IPS-18c (cell line): ENCODE measurements around the gene SSR2.

Source experiments
- H3K4me3 ChIP-seq: 2 replicates; pipeline ENCODE4 v1.7.0; 2013; ENCODE audit warnings: low read depth, mild to moderate bottlenecking, low read length, moderate library complexity; ENCODE audit not compliant: insufficient read depth
- H3K9me3 ChIP-seq: one replicate; pipeline ENCODE4 v1.6.1; 2013; ENCODE audit warnings: mild to moderate bottlenecking, low read length, moderate library complexity; ENCODE audit not compliant: control insufficient read depth, insufficient read depth

Gene SSR2

GRCh38 chr1:156020293-156021092 lies at the start of gene SSR2:
Gene SSR2, minus strand, starts transcription at chr1:156020951. Its CDS starts 784 bp downstream, at chr1:156020167.
- Histone ChIP-seq H3K4me3 (peak within 1 kb of the TSS; percentile 75), H3K9me3 (no peaks in the 10 kb centered on the region)

DNA sequence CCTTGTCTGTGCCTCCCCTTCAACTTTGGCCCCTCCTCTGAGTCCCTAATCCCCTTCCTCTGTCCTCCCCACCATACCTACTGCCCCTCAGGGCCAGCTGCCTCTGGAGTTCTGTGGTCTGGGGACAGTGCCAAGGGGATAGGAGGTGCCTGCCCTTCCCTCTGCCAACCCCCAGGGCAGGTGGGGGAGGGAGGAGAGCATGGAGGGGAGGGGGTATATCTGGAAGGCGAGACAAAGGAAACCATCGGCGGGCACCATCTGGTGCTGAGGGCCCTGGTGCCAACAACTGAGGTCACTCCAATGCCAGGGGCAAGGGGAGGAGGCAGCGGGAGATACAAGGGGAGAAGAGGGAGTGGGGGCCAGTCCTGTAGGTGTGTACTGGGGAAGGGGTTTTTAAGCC lies 49.8 kb upstream of the SSR2 start:
- H3K4me3 ChIP-seq = no peak overlapping the region
- H3K9me3 ChIP-seq = no peaks in the 10 kb centered on the region

DNA sequence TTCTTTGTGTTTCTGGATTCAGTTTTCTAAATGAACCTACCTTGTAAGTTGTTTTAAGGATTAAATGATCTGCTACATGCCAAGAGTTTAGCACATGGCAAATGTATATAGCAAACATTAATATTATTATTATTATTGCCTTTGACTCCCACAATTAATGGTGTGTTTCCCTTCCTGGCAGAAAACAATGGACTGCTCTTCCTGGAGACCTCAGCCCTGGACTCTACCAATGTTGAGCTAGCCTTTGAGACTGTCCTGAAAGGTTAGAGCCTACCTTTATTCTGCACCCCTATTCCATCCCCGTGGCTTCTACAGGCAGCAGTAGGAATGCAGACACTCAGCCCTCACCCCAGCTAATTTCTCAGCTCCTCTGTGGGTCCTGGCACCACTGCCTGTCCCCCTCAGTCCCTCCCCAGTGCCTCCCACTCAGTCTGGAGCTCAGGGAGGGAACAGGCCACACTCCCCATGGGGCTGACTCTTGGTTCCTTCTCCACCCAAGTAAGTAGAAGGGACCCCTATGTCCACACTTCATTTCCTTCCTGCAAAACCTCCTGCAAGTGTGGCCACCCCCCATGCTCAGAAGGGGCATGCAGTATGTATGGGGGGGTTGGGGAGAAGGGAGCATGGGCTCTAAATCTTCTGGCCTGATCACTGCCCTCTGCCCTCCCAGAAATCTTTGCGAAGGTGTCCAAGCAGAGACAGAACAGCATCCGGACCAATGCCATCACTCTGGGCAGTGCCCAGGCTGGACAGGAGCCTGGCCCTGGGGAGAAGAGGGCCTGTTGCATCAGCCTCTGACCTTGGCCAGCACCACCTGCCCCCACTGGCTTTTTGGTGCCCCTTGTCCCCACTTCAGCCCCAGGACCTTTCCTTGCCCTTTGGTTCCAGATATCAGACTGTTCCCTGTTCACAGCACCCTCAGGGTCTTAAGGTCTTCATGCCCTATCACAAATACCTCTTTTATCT lies 49.0 kb upstream of the SSR2 start:
- Histone ChIP-seq H3K4me3 (no peak overlapping the region), H3K9me3 (no peaks in the 10 kb centered on the region)

DNA sequence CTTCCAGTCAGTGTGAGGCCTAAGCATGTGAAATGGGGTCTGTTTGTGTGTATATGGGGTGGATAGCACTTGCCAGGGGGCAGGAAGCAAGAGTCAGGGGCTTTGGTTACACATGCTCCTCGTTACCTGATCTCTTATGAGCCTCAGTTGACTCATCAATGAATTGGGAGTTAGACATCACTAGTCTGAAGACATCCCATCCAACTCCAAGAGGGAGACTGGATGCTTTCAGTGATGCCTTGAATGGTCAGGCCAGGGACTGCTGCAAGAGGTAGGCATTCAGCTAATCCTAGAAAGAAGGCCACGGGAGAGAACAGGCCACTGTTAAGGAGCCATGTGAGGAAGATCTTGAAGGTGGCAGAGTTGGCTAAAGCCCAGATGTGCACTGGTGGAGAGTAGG lies 46.5 kb upstream of the SSR2 start:
- H3K9me3 ChIP-seq = no peaks in the 10 kb centered on the region
- H3K4me3 ChIP-seq = no peak overlapping the region

DNA sequence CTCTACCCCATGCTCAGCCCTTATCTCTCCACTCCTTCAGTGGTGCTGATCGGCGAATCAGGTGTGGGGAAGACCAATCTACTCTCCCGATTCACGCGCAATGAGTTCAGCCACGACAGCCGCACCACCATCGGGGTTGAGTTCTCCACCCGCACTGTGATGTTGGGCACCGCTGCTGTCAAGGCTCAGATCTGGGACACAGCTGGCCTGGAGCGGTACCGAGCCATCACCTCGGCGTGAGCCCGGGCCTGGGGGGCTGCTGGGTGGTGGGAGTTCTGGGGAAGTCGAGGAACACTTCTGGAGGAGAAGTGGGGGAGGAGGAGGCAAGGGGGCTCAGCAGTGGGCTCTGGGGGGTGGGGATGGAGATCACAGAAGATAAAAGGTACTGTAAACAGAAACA lies 45.1 kb upstream of the SSR2 start:
- Histone ChIP-seq H3K4me3 (no peak overlapping the region), H3K9me3 (no peaks in the 10 kb centered on the region)

GRCh38 chr1:156065212-156065611 lies 44.5 kb upstream of the SSR2 start:
- H3K9me3 ChIP-seq = no peaks in the 10 kb centered on the region
- H3K4me3 ChIP-seq = no peak overlapping the region

DNA sequence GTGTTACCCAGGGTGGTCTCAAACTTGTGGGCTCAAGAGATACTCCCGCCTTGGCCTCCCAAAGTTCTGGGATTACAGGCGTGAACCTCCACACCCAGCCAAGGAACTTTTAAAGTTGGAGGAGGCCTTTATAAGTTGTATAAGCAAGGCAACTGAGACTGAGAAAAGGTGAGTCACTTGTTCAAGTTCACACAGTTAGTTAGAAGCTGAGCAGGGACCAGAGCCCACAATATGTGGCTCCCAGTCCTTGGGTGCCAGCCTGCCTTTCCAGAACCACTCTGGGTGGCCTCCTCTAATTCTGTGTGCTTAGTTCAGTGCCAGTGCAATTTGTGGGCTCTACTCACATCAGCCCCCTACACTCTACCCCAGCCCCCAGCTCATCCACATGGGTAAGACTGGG lies 43.9 kb upstream of the SSR2 start:
- no peaks in the 10 kb centered on the region for H3K9me3 ChIP-seq
- no peak overlapping the region for H3K4me3 ChIP-seq

- Histone ChIP-seq H3K4me3 (no peak overlapping the region), H3K9me3 (no peaks in the 10 kb centered on the region)
Measured at GRCh38 chr1:156063997-156064285, 43.2 kb upstream of the SSR2 start.

DNA sequence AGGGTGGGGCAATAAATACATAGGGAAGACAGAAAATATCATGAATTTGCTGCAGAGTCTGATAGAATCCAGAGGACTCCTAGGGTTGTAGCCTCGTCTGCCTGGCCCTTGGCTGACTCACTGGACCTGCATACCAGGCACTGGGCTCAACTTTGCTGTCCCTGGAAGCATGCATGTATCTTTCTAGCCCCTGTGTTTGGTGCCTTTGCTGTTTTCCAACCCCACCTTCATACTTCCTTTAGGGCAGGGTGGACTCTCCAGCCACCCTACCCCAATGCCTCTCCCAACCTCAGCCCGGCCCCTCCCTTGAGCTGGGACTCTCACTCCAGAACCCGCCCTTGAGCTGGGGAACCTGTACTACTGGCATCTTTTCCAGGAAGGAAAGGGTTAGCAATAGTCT lies 41.4 kb upstream of the SSR2 start:
- no peaks in the 10 kb centered on the region for H3K9me3 ChIP-seq
- H3K4me3 ChIP-seq = no peak overlapping the region

DNA sequence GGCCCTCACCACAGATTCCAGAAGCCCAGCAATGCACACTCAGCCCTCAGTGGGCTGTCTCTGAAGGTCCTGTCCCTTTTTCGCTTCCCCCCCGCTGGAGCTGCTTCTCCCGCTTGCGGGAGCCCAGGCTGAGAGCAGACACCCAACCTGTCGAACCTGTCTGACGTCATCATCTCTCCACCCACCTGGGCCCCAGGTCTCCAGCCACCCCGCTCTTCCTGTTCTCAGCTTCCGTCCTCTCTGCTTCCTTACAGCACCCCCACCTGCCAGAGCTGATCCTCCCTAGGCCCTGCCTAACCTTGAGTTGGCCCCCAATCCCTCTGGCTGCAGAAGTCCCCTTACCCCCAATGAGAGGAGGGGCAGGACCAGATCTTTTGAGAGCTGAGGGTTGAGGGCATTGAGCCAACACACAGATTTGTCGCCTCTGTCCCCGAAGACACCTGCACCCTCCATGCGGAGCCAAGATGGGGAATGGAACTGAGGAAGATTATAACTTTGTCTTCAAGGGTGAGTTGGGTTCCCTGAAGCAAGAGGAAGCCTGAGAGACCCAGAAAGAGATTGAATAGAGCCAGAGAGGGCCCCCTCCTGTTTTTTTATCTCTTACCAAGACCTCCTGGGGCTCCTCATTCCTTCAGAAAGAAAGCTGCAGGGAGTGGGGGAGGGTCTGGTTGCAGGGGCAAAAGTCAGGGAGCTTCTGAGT lies 40.3 kb upstream of the SSR2 start, which contains the start of gene RAB25:
TSS of gene RAB25 (plus strand) at position 224 of the 700 bp plus-strand sequence. CDS start at position 465, 241 bp downstream.
- H3K9me3 ChIP-seq = no peaks in the 10 kb centered on the region
- H3K4me3 ChIP-seq = peak within 1 kb of the TSS; percentile 53; the same call in 1 of the 2 replicates

- H3K9me3 ChIP-seq = no peaks in the 10 kb centered on the region
- H3K4me3 ChIP-seq = no peak overlapping the region
Measured at GRCh38 chr1:156056326-156056849, 35.6 kb upstream of the SSR2 start.

GRCh38 chr1:156055281-156056048 lies 34.7 kb upstream of the SSR2 start:
- Histone ChIP-seq H3K9me3 (no peaks in the 10 kb centered on the region), H3K4me3 (peak overlapping the region; percentile 82)

DNA sequence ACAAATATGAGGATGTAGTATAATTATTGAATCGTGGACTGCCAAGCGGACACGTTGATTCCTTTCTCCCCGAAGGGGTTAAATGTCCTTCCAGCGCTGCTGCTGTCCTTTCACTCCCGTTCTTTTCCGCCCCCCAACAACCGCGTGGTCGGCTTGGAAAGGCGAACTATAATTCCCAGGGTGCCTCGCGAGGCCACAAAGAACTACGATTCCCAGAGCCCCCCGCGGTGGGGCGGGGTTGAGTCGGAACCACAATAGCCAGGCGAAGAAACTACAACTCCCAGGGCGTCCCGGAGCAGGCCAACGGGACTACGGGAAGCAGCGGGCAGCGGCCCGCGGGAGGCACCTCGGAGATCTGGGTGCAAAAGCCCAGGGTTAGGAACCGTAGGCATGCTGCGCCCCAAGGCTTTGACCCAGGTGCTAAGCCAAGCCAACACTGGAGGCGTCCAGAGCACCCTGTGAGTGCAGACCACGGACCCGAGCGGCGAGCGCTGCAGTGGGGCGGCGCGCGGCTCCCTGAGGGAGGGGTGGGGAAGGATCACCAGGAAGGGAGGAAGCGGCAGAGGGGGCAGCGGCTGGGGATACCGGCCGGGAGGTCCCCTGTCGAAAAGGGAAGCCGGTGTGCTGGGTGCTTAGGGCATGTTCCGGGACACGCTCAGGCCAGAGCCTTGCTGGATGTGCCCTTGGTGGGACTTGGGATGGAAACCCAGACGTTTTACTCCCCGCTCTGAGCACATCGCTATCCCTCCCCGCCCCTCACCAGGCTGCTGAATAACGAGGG lies 33.9 kb upstream of the SSR2 start, which contains the start of gene LAMTOR2:
TSS of gene LAMTOR2 (plus strand) at position 283 of the 781 bp plus-strand sequence. CDS start at position 391, 108 bp downstream.
- H3K4me3 ChIP-seq = peak within 1 kb of the TSS; percentile 82
- no peaks in the 10 kb centered on the region for H3K9me3 ChIP-seq

DNA sequence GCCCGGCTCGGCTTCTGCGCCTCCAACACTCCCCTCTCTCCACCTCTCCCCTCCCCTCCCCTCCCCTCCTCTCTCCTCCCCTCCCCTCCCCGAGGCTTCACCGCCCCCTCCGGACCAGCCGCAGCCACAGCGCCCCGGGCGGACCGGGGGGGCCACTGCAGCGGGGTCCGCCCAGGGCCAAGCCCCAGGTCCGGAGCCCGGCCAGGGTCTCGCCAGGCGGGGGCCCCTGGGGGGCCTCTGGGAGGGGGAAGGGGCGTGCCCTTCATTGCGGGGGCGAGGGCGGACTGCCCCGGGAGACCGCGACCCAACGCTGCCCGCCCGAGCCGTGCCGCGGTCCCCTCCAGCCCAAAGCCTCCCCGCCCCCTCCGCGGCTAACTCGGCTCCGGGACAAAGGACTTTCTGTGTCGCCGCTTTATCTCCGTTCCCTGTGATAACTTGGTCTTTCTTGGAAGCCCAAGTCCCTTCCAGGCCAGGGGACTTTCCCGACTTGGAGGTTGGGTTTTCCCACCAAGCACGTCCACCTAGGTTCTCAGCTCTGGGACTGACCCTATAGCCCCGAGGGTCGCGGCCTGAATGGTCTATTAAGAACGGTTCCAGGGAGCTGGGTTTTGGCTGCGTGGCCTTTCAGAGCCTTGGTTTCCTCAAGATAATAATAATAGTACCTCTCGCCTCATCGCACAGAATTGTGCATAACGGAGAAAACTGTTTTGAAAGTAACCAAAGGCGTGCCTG lies 33.2 kb upstream of the SSR2 start, which contains the start of gene UBQLN4:
TSS of gene UBQLN4 (minus strand) at position 31 of the 732 bp plus-strand sequence. CDS start 97 bp downstream, outside the sequence.
- Histone ChIP-seq H3K9me3 (no peaks in the 10 kb centered on the region), H3K4me3 (peak within 1 kb of the TSS; percentile 91)
